AG08395 (cell line): ENCODE measurements around the gene PLRG1.

ENCODE experiments used
- DNase-seq: peaks from one replicate; pipeline ENCODE4 v3.0.0; 2012; ENCODE audit warnings: mixed read lengths, low spot score

The PLRG1 gene

GRCh38 chr4:154517591-154517990 lies 32.6 kb downstream of the PLRG1 start:
- no peak for DNase-seq

DNA sequence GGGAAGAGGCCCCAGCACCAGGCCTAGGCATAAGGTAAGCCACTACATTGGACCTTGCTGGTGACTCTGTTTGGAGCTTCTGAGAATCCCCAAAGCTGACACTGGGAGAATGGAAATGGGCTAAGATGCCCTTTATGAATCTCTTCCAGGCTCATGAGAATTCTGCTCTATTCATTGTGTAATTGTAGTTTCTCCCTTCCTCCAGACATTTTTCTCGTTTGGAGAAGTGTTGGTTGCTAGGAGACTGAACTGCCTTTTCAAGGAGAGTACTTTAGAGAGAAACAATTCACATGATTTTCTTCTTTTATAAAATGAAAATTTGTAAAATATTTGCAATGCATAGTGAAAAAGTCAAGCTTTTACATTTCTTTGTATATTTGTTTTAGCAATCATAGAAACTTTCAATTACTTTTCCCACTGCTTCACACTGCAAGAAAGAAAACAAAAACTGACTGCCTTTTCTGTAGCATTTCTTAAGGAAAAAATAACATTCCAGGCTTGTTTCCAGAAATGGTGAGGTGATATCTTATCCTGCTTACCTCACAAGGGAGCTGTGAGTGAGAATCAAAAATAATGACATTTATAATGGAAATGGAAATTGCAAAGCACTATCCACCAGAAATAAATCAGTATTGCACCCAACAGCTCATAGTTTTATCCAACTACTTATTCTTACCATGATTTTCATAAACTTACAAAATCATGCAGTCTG lies 33.7 kb downstream of the PLRG1 start:
- no peak for DNase-seq

DNA sequence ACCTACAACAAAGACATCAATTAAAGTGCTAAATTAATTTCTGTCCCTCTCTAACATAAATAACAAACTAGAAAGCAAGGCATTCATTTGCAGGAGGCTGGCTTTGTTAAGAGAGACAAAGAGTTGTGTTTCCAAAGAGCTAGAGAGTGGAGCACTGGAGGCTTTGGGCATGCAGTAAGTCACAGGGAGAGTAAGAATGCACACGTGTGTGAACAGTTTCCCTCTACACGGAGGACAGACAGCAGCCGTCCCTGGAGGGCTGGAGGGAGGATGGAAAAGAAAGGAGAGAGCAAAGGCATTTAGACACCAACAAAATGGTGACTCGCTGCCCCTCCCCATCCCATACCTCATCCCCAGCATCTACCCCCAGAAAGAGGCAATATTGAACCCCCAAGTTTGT lies 38.2 kb downstream of the PLRG1 start:
- no peak for DNase-seq

- no peak for DNase-seq
These were observed 38.7 kb downstream of the PLRG1 start for GRCh38 chr4:154511548-154511947.

DNA sequence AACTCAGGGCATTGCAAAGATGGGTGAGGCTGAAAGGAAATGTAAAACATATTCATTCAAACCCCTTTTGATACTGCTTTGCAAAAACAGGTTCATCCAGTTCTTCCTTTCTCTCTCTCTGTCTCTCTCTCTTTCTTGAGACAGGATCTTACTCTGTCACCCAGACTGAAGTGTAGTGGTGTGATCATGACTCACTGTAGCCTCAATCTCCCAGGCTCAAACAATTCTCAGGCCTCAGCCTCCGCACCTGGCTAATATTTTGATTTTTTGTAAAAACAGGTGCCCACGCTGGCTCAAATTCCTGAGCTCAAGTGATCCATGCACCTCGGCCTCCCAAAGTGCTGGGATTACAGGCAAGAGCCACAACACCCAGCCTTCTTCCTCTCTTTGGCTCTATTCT lies 43.0 kb downstream of the PLRG1 start:
- DNase-seq, result no peak

DNA sequence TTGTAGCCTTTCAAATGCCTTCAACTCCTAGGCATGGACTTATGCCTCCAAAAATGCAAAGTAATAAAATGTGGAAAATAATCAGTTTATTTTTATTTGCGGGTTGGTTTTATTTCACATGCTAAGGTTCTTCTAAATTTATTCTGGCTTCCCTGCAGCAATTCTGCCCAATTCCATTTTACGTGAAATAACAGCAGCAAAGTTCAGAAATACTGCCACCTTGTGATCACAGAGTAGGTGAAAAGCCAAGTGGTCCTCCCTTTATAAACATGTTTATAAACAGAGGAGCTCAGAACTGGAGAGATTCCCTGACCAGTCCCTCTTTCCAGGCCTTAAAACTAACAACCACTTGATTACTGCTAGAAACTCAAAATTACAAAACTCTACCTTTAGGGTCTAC lies 43.9 kb downstream of the PLRG1 start:
- peak; percentile 35 for DNase-seq

DNA sequence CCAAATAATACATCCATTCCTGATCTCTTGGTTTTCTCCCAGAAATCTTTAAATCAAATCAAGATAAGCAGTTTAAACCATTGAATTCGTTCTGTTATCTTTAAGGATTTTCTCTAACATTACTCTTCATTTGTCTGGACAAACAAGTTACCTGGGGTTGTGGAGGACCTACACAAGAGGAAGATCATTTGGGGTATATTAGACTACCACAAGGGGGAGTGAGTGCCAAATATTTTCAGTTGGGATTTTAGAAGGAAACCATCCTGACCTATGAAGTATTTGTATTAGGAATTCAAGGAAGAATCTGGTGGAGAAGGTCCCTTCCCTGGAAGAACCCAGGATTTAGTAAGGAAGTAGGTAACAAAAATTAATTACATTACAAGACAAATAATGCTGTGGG lies 46.6 kb downstream of the PLRG1 start:
- peak; percentile 32 for DNase-seq

DNA sequence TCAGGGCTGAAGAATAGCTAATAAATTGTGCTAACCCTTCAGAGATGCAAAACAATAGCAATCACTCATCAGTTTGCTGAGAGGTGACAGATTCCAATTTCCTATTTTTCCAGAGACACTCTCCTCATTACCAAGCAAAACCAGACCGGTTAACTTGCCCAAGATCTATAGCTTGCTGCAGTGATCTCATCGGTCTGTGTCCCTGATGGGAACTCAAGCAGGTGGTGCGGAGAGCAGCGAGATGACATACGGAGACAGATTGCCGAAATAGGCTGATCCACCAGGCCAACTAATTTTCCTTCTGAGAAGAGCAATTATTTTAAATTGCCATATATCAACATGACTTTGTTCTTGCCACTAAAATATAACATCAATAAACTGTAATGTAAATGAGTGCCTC lies 48.1 kb downstream of the PLRG1 start:
- DNase-seq, result no peak

DNA sequence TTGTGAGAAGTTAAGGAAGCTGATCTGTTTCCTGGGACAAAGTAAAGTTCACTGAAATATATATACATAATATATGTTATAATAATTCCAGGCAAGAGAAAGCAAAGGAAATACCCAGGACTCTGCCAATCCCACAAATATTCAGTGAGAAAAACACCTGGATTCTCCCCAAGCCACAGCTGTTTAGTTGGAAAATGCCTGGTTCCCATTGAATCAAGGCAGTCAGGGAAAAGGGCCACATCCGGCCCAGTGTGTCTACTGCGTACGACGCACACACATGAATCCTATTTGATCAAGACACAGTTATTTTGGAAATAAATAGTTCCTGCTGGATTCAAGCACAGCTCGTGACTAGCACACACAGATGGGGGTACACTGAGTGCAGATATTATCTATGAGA lies 52.3 kb downstream of the PLRG1 start:
- DNase-seq, result no peak

DNA sequence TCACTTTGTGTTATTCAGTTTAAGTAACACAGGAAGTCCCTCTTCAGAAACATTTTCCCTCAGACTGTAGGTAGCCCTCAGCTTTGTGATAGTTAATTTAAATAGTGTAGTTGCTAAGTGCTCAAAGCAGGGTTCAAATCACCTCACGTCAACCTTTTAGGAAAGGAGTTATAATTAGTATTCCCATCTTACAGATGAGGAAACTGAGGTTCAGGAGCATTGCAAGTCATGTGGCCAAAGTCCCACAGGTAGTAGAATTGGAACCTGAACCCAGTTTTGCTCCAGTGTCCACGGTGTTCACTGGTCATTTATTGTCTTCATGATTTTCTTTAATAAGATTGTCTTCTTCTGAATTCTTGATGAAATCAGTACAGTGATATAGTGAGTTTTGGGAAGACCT lies 54.3 kb downstream of the PLRG1 start:
- DNase-seq, result no peak

DNA sequence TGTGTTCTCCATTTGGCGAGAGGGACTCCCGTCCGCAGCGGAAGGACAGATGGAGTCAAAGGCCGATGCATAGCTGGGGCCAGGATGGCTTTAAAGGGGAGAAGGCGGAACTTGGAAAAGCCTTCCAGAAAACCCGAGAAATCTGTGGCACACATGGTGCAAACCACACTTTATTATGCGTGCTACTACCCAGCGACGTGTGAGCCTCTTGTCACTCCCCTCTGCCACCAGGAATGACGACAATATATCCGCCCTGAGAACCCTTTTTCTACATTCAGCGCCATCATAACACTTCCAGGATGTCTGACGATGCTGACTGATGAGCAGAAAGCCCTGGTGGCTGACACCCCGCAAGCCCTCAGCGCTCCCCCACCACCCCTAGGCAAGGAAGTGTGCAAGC lies 57.9 kb downstream of the PLRG1 start:
- DNase-seq, result no peak

DNA sequence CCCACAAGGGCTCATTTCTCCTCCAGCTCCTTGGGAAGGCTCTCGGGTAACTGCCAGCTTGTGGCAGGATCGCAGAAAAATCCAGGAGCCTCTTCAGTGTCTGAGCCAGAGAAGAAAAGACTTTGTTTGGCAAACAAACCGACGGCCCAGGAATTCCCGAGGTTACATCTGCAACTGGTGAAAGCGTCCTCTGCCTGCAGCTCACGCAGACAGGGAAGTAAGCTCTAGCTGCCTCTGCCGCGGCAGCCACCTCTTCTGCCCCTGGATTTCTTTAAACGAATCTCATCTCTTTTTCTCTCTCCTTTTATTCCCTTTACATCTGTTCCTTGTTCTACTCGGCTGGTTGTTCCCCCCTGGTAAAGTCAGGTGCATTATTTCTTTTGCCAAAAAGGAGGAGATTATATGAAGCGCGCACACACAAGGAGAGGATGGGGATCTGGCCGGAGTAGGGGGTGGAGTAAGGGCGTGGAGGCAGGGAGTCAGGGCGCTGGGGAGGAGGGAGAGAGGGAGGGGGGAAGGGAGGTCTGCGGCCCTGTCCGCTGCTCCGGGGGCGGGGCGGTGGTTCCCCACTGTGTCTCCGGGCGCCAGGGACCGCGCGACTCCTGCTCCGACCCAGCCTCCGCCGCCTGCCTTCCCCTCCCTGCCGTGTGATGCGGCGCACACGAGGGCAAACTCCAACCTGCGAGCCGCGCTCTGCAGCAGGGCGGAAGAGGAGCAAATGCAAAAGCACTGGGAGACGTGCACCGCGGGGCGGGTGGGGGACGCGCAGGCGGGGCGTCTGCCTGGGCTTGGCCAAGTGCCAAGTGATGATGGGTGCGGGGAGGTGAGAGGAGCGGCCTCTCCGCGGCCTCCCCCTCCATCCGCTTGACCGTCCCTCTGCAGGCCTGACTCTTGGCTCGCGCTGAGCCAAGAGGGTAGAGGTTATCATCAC lies 58.6 kb downstream of the PLRG1 start, which contains the start of gene DCHS2:
Gene DCHS2 (minus strand): TSS at position 459 of the 931 bp plus-strand sequence. CDS start 444 bp downstream, at position 15.
- peak; percentile 26 for DNase-seq

GRCh38 chr4:154490583-154491340 lies 59.4 kb downstream of the PLRG1 start:
- DNase-seq, result peak; percentile 18

GRCh38 chr4:154490234-154490582 lies 60.0 kb downstream of the PLRG1 start:
- DNase-seq, result no peak

DNA sequence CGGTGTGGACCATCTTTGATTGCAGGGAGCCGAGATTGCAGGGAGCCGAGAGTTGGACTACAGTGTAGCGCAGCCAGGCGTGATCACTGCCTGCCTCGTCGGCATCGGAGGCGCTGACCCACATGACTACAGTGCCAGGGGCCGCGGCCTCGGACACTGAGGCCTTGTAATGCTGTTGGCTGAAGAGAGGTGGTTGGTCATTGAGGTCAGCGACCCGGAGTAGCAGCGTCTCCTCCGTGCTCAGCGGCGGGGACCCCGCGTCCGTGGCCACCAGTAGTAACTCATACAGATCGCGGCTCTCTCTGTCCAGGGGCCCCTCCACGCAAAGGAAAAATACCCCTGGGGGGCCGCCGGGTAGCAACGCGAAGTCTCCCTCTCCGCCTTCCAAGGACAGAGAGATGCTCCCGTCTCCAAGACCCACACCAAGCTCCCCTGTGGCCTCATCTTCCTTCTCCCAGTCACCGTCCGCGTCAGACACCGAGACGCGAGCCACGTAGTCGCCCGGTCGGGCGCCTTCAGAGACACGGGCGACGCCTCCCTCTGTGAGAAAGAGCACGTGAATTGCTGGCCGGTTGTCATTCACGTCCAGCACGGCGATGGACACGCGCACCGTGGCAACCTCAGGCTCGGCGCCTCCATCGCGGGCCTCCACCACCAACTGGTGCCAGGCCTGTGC lies 60.5 kb downstream of the PLRG1 start:
- no peak for DNase-seq

GRCh38 chr4:154487145-154487544 lies 63.1 kb downstream of the PLRG1 start:
- DNase-seq, result no peak

DNA sequence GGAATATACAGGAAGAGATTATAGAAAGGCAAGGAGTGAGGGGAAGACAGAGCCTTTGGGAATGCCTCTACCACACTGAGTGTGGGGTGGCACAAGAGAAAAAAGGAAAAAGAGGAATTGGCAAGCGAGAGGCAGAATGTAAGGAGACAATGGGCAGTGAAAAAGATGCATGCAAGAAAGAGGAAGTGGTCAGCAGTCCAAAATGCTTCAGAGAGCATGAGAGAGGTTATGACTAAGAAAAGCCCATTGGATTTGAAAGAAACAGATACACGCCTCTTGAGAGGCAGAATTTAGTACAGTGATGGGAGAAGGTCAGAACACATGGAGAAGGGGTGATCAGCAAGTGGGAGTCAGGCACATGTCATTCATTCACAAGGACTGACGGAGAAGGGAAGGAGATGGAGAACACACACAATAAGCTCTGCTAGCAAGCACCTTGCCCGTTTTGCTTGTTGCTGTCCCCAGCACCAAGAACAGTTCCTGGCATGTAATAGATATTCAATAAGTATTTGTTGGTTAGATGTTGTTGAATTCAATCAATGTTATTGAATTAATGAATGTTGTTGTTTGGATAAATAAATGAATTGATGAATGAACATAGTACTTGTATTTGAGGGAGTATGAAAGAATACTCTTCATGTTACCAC lies 65.0 kb downstream of the PLRG1 start:
- DNase-seq, result no peak
